ENCODE measurements around the gene ORAI2. TPM values are rescaled to one million over a fixed set of nuclear protein-coding genes. Genes with fewer than 3 reads are reported as not detected.

ORAI2 gene
- total RNA-seq, result 29.7 TPM
- long read RNA-seq, full-length matches to known transcripts, result 56 of 98 reads
- long read RNA-seq, partial matches to known transcripts, result 21 of 98 reads
- long read RNA-seq, other reads (novel, unspliced or antisense), result 21 of 98 reads

DNA sequence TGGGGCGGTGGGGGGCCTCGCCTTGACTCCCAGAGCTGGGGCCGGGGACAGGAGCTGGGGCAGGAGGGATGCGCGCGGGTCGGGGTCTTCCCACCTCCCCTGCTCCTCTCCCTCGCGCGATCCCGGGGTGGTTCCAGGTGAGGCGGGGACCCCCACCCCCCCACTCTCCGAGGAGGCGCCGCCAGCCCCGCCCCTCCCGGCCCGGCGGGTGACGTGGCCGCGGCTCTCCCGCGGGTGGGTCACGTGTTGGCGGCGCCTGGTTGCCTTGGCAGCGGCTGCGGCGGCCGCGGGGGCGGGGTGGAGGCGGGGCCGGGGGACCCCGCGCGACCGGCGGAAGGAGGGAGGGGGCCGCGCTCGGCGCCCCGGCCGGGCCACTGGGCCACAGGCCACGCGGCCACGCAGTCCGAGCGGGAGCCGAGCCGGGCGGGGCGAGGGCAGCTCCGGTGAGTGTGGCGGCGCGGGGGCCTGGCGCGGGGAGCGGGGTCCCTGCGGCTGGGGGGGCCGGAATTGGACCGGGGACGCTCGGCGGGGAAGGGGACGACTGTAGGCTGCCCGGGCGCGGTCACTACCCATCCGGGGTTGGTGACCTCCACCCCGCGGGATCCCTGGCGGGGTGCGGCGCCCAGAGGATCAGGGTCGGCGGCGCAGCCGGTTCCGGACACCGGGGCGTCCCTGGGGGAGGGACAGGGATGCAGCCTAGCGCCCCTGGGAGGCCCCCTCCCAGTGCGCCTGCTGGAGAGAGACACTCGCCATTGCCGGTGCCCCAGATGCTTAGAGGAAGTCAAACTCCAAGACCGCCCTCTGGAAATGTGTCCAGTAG is at the start of gene ORAI2:
Gene ORAI2 (plus strand): TSS at position 357 of the 820 bp plus-strand sequence. CDS start 5,382 bp downstream, outside the sequence.
- Histone ChIP-seq H3K9me3 (no peaks in the 10 kb centered on the region), H3K27ac (peak within 1 kb of the TSS; percentile 83), H3K4me1 (peaks cover 30% of the 10 kb centered on the region), H3K4me3 (peak within 1 kb of the TSS; percentile 84), H3K36me3 (no peaks in the 10 kb centered on the region), H3K27me3 (ENCODE audit: low read depth) (no peaks in the 10 kb centered on the region)
- TF ChIP-seq, protein P1, sequence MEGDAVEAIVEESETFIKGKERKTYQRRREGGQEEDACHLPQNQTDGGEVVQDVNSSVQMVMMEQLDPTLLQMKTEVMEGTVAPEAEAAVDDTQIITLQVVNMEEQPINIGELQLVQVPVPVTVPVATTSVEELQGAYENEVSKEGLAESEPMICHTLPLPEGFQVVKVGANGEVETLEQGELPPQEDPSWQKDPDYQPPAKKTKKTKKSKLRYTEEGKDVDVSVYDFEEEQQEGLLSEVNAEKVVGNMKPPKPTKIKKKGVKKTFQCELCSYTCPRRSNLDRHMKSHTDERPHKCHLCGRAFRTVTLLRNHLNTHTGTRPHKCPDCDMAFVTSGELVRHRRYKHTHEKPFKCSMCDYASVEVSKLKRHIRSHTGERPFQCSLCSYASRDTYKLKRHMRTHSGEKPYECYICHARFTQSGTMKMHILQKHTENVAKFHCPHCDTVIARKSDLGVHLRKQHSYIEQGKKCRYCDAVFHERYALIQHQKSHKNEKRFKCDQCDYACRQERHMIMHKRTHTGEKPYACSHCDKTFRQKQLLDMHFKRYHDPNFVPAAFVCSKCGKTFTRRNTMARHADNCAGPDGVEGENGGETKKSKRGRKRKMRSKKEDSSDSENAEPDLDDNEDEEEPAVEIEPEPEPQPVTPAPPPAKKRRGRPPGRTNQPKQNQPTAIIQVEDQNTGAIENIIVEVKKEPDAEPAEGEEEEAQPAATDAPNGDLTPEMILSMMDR (IDR thresholded peaks at IDR 0.05), result no peak
- DNase-seq (peak; percentile 89), ATAC-seq (peak; percentile 88 to 92)
- intact Hi-C loops (cut with DNase I), result no loop called here

DNA sequence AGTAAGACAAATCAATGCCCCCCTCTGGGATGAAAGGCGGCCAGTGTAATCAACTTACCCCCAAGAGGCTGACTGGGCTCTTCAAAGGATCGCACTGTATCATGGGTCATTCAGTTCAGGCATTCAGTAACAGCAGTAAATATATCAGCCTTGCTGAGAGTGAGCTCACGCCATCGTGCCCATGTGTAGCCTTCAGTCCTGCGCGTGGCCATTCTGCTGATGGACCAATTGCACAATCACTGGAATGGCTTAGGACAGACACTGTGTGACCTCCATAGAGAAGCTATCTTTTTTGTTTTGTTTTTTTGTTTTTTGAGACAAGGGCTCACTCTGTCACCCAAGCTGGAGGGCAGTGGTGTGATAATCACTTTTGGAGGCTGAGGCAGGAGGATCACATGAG is 46.3 kb upstream of the ORAI2 start:
- DNase-seq, result no peak
- peaks cover 29% of the 10 kb centered on the region for H3K36me3 ChIP-seq
- no peaks in the 10 kb centered on the region for H3K4me1 ChIP-seq
- ATAC-seq, result no peak
- TF ChIP-seq, protein P1 (IDR thresholded peaks at IDR 0.05), result no peak
- no peaks in the 10 kb centered on the region for H3K27me3 ChIP-seq (ENCODE audit: low read depth)
- H3K9me3 ChIP-seq, result no peaks in the 10 kb centered on the region
- no peak overlapping the region for H3K4me3 ChIP-seq
- intact Hi-C loops (cut with DNase I), result no loop called here
- H3K27ac ChIP-seq, result no peak overlapping the region

DNA sequence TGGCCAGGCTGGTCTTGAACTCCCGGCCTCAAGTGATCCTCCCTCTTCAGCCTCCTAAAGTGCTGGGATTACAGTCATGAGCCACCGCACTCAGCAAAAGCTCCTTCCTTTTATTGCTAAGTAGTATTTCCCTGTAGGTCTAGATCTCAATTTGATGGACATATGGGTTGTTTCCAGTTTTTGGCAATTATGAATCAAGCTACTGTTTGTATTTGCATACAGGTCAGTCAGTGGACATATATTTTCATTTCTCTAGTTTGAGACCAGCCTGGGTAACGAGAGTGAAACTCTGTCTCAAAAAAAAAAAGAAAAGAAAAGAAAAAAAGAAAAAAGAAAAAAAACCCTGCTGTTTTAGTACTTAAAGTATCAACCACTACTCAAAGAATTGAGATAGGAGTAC is 43.6 kb upstream of the ORAI2 start:
- ATAC-seq (no peak), DNase-seq (no peak)
- H3K36me3 ChIP-seq, result peaks cover 35% of the 10 kb centered on the region
- H3K27ac ChIP-seq, result no peak overlapping the region
- TF ChIP-seq, protein P1 (IDR thresholded peaks at IDR 0.05), result no peak
- intact Hi-C loops (cut with DNase I), result no loop called here
- H3K4me3 ChIP-seq, result no peak overlapping the region
- no peaks in the 10 kb centered on the region for H3K9me3 ChIP-seq
- H3K27me3 ChIP-seq (ENCODE audit: low read depth), result no peaks in the 10 kb centered on the region
- H3K4me1 ChIP-seq, result no peaks in the 10 kb centered on the region

DNA sequence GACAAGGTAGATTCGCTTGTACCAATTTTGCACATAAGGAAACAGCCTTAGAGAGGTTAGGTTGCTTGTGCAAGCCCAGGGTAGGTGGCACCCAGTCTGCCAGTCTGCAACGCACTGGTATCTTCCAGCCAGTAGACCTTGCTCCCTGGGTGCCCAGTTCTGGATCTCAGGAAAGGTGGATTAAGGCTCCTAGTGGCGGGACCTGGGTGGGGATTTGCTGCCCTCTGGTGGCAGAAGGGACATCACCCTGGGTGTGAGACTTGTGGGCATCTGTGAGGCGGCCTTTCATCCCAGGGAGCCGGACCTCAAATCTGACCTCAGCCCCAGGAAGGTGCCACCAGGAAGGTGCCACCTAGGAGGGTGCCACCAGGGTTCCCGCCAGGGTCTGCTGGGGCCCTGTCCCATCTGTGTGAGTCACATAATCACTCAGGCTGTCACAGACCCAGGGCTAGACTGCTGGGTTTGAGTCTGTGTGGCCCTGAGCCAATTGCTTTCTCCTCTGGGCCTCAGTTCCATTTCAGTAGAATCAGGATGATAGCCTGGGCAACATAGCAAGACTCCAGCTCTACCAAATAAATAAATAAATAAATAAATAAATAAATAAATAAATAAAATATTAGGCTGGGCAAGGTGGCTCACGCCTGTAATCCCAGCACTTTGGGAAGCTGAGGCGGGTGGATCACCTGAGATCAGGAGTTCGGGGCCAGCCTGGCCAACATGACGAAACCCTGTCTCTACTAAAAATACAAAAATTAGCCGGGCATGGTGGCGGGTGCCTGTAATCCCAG is 42.5 kb upstream of the ORAI2 start:
- peak; percentile 84 for DNase-seq
- no peak overlapping the region for H3K27ac ChIP-seq
- intact Hi-C loops (cut with DNase I), result no loop called here
- peaks cover 6% of the 10 kb centered on the region for H3K4me1 ChIP-seq
- no peak overlapping the region for H3K4me3 ChIP-seq
- no peaks in the 10 kb centered on the region for H3K27me3 ChIP-seq (ENCODE audit: low read depth)
- no peaks in the 10 kb centered on the region for H3K9me3 ChIP-seq
- peak; percentile 91 for ATAC-seq
- TF ChIP-seq, protein P1 (IDR thresholded peaks at IDR 0.05), result peak; percentile 88
- H3K36me3 ChIP-seq, result peaks cover 26% of the 10 kb centered on the region

DNA sequence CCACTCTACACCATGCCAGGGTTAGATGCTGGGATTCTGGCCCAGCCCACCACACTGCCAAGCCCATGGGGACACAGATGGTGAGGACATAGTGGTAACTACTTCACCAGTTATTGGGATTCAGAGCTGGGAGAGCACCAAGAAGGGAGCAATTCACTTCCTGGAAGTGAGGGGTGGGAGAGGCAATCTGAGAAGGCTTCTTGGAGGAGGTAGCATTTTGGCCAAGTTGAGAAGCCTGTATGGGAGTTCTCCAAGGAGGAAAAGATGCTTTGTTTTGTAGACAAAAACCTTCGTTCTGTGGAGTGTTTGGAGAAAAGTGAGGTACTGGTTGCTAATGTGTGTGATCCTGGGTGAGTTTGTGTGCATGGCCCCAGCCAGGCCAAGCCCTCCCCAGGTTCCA is 41.0 kb upstream of the ORAI2 start:
- TF ChIP-seq, protein P1 (IDR thresholded peaks at IDR 0.05), result no peak
- H3K27ac ChIP-seq, result no peak overlapping the region
- H3K4me3 ChIP-seq, result no peak overlapping the region
- intact Hi-C loops (cut with DNase I), result no loop called here
- DNase-seq (no peak), ATAC-seq (no peak)
- H3K36me3 ChIP-seq, result peaks cover 13% of the 10 kb centered on the region
- no peaks in the 10 kb centered on the region for H3K27me3 ChIP-seq (ENCODE audit: low read depth)
- no peaks in the 10 kb centered on the region for H3K9me3 ChIP-seq
- peaks cover 12% of the 10 kb centered on the region for H3K4me1 ChIP-seq

Measured in lower lobe of right lung (tissue), 2 donors.